GF-D8 (cell line): ENCODE measurements around the gene ZRANB1.
"Not testable (repeated sequence)": the region's sequence is repeated elsewhere in the genome, so short reads cannot be mapped to it uniquely, and the experiment has no call there.

Experiments used
- DNase-seq: peaks from one replicate; lab custom pipeline; 2025; lab: John Stamatoyannopoulos, UW

ZRANB1 gene

DNA sequence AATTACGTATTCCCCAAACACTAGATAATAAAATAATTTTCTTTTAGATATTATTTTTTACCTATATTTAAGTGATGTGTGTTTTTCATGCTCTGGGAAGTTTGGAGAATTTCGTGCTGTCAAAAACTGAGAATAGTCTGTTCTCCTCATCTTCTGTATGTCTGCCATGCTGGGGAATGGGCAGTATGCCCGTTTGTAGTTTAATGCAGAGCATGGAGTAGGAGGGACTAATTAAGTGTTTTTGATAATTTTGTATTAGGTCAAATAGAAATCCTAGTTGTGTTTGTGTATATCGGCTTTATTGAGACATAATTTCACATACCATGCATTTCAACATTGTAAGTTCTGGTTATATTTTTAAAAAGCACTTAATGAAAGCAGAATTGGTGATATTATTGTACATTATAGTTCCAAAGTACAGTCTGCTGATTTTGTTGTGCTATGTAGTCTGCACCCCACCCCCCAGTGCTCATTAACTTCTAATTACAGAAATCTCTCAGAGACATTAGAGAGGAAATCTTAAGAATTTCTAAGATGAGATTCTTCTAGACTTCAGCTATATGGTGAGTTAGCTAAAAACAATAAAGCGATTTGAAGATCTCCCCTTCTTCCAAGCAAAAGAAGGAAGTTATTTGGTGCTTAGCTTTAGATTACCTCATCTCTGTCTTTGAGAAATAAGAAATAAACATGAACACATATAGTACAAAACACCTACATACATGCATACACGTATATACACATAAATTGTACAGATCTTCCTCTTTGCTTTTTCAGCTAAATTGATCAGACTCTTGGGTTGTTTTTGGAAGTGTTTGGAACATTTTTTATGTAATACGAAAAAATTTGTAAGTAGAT lies 22.2 kb downstream of the ZRANB1 start:
- no peak for DNase-seq

DNA sequence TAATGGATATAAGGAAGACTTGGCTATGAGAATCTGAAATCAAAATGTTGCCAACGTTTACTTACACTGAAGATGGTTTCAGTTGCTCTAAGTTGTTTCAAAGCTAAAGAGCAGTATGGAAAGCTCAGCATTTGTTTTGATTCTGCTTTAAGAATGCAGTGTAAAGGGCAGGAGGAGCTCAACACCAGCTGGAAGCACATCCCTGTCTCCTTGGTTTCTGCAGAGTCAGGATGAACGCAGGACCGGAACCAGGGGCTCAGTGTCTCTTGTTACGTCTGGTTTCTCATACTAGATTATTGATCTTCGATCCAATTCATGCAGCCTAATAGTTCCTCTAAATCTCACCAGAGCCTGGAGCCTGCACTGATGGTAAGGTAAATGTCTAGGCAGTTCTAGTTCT lies 24.1 kb downstream of the ZRANB1 start:
- DNase-seq = no peak

DNA sequence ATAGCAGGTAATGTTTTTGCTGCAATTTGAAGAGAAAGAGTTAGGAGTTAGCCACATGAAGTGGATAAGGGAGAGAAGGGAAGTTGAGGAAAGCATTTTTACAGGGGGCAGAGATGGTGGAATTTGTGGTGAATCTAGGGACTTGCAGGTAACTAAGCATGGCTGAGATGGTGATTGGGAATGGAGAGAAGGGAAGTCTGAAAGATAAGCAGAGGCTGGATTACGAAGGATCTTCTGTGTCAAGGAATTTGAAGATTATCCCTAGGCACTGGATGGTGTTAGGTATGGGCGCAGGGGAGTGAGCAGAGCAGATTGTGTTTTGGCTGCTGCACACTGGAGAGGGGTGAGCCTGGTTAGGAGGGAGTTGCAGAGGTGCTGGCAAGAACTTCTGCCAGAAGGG lies 25.3 kb downstream of the ZRANB1 start:
- DNase-seq = no peak

DNA sequence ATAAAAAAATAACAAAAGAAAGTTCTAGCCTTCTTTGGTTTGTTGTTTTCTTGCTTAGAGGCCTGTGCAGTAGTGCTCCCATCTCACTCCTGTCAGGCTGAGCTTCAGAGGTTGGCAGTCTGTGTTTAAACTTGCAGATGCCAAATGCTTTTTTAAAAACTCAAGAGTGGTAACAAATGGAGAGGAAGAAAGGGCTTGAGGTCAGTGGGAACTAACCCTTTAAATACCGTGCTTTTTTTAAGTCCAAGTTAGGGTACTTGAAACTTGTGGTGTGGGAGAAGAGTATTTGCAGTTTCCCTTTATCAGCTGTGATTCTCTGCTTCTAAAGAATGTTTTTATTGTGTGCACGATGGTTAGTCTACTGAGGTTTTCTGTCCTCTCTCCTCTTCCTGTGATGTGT lies 29.4 kb downstream of the ZRANB1 start:
- no peak for DNase-seq

DNA sequence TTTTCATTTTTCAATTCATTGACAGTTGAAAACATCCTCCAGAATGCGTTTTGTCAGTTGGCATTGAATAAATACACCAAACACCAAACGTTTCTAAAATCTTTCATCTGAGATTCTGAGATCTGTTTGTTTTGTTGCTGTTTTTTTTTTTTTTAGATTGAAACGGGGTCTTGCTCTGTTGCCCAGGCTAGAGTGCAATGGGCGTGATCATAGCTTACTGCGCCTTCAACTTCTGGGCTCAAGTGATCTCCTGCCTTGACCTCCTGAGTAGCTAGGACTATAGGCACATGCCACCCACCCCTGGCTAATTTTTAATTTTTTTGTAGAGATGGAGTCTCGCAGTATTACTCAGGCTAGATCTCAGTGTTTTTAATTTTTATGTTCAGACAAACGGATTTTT lies 30.7 kb downstream of the ZRANB1 start:
- DNase-seq = no peak

DNA sequence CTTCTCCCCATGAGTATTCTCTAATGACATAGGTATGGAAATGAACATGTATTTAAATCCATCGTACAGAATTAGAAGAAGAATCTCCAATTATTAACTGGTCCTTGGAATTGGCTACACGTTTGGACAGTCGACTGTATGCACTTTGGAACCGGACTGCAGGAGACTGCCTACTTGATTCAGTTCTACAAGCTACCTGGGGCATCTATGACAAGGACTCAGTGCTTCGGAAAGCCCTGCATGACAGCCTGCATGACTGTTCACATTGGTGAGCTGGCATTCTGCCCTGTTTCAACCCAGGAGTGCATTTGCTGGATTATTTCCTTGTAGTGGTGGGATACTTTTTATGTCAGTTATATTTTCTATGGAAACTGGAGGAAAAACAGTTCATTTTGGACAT lies 32.2 kb downstream of the ZRANB1 start:
- no peak for DNase-seq

DNA sequence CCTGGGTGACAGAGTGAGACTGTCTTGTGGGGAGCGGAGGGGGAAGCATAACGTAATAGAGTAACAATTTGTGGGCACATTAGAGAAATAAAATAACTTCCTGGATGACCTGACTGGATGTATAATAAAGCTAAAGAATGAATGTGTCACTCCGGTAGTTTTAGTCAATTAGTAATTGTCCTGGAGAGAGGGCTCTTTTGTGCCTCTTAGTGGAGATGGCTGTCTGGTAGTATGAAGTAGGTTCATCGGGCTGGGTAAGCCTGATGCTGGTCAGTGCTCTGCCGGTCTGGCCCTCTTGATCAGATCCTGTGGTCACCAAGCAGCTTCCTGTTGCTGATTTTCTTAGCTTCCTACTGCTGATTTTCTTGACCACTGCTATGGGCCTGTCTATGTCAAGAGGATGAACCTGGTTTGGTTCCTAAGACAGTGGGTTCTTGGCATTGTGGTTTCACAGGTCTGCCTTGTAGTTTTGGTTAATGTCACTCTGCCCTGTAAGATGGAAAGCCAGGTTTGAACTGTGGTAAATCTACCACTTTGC lies 34.1 kb downstream of the ZRANB1 start:
- no peak for DNase-seq

DNA sequence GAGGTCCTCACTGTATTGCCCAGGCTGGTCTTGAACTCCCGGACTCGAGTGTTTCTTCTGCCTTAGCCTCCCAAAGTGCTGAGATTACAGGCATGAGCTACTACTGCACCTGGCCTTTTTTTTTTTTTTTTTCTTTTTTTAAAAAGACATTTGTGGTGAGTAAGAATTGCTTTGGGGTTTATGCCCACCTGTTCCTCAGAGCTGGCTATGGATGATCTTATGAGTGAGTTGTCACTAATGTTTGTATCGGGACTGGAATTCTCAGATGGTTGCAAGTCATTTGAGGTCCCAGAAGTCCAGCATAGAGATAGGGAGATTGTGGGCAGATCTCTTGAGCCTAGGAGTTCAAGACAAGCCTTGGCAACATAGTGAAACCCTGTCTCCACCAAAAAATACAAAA lies 35.2 kb downstream of the ZRANB1 start:
- DNase-seq = no peak

DNA sequence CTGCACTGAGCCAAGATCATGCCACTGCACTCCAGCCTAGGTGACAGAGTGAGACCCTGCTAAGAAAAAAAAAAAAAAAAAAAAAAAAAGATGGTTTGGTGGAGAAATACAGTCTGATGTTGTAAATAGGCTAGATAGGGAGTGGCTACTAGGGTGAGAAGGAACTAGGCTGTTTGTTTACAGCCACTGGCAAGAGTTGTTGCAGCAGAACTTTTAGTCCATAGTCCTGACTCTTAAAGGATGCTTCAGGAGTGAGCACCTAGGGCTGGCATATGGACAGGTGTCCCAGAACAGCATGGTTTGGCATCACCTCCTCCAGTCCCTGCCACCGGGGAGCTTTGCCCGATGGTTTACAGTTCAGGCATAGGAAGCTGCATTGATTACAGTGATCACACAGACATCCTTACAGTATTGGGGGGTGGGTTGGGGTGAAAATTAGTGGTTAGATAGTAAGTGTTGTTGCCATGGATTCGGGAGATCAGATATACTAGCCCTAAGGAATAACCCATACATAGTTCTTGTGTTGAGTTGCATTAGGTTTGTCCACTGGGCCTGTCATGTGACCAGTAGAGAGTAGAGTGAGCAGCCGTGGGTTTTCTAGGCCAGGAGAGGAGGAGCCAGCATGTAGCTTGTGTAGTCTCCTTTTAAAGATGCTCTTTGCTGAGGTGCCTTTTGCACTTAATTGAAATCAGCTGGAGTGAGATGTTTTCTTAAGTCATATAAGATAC lies 35.9 kb downstream of the ZRANB1 start:
- no peak for DNase-seq

DNA sequence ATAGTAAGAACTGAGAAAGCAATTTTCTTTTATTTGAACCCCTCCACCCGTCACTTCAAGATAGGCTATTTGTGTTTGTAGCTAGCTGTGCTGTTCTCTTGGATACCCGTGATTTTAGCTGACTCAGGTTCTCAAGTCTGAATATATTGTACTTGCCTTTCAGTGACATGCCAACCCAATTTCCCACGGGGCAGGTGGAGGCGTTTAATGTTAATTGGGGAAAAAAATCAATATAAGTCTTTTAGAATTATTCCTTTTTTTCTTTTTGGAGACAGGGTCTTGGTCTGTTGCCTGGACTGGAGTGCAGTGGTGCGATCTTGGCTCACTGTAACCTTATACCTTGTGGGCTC lies 36.4 kb downstream of the ZRANB1 start:
- DNase-seq = no peak

DNA sequence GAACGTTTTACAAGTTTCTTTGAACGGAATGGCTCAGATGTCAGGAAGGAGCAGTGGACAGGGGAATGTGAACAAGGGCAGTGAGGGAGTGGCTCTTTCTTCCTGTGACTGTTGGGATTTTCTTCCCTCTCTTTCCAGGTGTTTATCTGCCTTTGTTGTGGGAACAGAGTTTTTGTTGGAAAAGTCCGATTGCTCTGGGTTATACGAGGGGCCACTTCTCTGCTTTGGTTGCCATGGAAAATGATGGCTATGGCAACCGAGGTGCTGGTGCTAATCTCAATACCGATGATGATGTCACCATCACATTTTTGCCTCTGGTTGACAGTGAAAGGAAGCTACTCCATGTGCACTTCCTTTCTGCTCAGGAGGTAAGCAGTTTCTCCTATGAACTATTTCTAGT lies 41.4 kb downstream of the ZRANB1 start:
- DNase-seq = no peak

DNA sequence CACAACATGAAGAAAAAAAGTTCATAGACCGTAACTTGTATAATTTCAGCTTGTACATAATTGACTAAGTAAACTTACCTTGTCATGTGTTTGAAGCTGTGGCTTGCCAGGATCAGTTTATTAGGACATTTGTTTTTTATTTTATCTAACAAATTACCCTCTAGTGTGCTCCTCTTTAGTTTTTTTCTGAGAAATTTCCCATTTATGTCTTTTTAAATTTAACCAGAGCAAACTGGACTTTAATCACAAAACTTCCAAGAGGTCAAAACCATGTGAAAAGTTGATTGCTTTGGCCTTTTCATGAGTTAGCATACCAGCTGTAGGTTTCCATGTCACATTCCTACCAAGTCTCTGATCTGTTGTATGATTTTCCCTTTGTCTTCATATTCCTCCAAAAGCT lies 42.5 kb downstream of the ZRANB1 start:
- DNase-seq = no peak

DNA sequence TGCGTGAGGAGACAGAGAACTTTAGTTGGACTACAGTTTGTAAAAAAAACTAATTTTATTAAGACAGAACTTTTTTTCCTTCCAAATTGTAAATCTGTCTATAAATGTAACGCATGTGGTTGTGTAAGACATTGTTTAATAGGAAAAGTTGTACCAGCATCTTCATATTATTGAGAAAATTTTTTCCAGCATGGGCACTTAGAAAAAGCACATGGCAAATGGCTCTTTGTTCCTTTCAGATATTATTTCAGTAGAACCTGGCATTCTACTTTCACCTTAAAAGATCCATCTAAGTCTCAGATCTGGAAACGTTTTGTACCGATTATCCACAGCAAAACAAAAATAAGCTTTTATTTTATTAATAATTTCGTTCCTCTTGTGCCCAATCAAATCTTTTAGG lies 43.2 kb downstream of the ZRANB1 start:
- no peak for DNase-seq

DNA sequence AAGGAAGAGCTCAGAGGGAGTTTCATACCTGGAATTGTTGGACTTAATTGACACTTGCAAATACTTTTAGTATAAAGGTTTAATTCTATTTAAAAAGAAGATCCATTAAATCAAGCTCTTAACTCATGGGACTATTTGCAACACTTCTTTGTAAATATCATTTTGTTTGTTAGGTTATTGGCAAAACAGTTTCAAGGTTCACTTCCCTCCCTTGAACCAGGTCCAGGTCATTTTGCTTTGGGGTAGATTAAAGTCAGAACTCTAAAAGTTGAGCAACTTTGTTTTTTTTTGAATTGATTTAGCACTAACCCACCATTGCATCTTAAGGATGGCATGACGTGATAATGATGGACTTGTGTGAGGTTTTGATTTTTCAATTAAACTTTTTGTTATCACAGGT lies 45.9 kb downstream of the ZRANB1 start:
- no peak for DNase-seq

DNA sequence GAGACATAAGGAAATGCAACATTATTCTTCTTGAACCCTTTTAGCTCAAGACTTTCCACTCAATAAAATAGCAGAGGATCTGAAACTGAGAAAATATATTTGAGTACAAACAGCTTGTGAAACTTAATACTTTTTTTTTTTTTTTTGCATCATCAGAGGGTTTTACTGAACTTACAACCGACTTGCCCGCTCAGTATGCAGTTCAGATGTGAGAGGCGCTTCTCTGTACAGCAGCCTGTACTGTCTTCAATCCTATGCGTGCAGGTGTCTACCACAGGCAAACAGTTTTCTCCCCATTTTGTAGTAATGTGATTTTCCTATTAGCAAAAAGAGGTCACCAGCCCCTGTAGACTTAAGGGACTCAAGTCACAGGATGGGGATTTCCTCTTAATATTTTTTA lies 46.8 kb downstream of the ZRANB1 start:
- not testable (repeated sequence) for DNase-seq

DNA sequence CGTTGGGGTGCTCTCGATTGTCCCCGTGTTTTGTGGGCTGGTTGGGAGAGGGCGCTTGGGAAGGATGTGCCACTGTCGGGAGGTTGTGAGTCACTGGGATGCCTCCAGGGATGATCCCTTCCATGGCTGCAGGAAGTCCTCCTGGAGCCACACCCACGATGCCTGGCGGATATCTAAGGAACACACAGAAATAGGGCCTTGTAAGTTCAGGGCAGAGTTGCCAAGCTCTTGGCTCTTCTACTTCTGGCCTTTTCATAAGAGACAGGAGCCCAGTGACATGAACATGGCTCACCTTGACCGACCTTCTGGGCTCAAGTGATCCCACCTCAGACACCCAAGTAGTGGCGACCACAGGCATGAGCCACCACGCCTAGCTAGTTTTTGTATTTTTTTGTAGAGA lies 47.6 kb downstream of the ZRANB1 start:
- DNase-seq = no peak

DNA sequence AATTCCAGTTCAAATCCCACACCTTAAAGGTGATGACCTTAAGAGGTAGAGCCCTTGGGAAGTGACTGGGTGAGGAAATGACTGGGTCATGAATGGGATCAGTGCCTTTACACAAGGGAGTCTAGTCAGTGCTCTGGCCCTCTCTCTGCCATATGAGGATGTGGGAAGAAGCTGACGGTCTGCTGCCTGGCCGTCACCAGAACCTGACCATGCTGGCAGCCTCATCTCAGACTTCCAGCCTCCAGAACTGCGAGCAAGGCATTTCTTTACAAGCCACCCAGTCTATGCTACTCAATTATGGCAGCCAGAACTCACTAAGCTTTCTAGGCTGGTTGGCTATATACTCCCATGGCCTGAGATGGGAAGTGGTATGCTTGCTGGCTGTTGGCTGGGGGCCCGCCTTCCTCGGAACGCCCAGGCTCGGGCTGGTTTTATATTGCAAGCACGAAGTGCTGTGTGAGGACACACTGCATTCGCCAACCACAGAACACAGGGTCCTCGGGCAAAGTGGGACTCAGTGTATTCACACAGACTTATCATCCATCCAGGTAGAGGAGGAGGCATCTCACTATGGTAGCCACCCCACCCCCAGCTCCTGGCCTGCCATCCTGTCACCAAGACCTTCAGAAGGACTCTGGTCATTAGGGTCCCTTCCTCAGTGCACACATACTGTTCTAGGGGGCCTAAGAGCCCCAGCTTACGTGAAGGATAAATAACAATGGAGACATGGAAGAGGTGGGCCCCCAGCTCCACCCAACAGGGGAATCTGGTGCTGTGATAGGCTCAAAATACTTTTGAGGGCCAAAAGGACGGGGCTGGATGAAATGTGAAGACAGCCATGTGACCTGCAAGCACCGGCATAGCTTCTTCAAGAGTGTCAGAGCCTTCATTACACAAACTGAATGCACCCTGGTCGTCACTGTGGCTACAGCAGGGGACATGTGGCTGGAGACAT lies 49.0 kb downstream of the ZRANB1 start:
- no peak for DNase-seq

DNA sequence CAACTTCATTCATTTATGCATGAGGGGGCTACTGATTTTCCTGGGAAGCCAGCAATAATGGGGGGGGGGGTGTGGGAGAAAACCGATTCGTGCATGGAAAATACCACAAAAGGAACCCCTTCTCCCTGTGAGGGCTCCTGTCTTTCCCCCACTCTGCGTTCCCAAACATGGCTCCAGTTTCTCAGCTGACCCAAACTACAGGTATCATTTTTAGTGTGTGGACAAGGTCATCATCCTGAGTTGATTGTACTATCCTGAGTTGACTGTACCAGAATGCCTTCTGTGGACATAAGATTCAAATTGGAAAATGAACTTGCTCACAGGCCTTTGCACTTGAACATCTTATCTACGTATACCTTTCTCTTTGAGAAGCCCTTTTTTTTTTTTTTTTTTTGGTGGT lies 49.9 kb downstream of the ZRANB1 start:
- no peak for DNase-seq

DNA sequence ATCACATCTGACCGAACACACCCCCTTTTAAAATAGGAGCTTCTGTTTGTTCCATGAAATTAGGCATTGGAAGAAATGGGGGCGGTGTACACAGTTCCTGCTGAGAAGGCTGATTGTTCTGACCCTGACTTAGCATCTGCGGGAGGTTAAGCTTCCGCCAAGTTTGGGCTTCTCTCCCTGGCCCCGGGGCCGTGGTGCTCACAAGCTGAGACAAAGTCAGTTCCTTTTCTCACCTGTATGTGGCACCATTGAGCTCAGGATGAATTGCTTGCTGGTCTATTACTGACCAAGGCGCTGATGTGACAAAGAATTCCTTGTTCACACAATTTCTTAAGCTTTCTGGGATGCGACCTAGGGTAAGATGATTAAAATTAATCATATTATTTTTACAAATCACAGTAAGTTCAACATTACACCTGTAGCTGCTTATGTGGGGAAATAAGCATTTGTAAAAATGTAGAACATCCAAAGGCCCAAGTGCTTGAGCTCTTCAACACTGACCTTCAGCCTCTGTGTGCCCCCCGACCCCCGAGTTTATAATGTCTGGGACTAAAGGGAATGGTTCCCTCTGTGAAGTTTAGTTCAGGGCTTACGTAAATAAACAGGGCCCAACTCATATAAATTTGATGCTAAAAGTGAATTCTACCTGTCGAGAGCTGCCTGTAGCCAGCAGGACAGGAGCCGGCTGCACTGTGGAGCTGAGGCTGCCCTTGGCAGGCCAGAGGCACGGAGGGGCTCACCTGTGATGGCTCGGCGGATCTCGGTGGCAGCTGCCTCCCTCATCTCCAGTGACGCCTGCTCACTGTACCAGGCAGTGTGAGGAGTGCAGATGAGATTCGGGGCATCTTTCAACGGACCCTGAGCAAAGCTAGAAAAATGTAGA lies 50.8 kb downstream of the ZRANB1 start:
- no peak for DNase-seq

DNA sequence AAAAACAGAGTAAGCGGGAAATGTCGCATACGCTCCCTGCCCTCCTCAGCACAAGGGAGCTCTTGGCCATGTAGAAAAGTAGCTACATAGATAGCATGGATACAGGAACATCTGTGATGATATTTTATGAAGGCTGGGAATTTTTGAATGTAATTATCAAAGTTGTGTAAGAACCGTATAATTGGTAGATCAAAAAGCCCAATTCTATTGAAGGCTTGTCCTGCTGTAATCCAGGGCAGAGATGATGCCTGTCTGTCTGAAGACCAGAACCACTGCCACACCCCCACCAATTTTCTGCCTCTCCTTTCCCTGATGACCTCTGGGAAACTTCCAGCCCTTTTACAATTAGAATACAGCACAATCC lies 51.4 kb downstream of the ZRANB1 start:
- DNase-seq = no peak

DNA sequence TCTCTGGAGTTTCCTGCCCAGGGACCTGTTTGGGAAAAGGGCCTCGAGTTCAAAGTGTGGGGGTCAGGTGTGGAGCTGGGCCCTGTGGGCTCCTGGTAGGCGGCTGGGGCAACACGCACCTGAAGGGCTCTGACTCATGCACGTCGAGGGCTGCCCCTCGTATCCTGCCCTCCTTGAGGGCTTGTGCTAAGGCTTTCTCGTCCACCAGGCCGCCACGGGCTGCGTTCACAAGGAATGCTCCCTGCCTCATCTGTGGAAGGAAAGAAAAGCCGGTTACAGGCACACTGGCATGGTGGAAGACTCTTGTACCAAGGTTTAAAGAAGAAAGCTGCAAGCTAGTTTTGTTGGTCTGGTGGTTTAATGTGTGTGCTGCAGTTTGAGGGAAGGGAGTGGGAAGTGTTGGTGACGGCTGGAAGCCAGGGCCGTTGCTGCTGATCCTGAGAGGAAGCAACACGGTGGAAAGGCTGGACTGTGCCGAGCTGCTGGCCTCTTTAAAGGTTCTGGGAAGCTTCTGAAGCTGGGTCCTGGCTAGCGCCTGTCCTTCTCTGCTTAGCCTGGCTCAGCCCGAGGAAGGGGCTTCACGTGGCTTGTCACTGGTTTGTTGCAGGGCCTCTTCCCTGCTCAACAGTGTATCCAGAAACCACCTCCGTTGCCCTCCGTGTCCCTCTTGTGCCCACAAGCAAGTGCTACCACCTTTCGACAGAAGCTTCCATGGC lies 52.0 kb downstream of the ZRANB1 start:
- no peak for DNase-seq
